Measurements from ENCODE around the gene SLC13A4.

The SLC13A4 gene

GRCh38 chr7:135731131-135731530, 3.1 kb upstream of the SLC13A4 start:
- Histone ChIP-seq H3K27me3 (ENCODE audit: insufficient read depth, low read length) (no peaks in the 10 kb centered on the region), H3K9me3 (ENCODE audit: insufficient read depth, low read depth, low read length) (no peaks in the 10 kb centered on the region), H3K27ac (ENCODE audit: low read length) (no peak overlapping the region), H3K9ac (ENCODE audit: low read depth, low read length) (no peak overlapping the region), H3K4me1 (ENCODE audit: insufficient read depth, low read length) (peaks cover 5% of the 10 kb centered on the region; the same call in 1 of the 2 replicates), H3K36me3 (ENCODE audit: insufficient read depth, low read depth, low read length) (no peaks in the 10 kb centered on the region), H3K4me3 (ENCODE audit: low read length) (no peak overlapping the region)

GRCh38 chr7:135729230-135729629, 1.2 kb upstream of the SLC13A4 start:
- Histone ChIP-seq H3K27ac (ENCODE audit: low read length) (no peak overlapping the region), H3K36me3 (ENCODE audit: insufficient read depth, low read depth, low read length) (no peaks in the 10 kb centered on the region), H3K9me3 (ENCODE audit: insufficient read depth, low read depth, low read length) (no peaks in the 10 kb centered on the region), H3K9ac (ENCODE audit: low read depth, low read length) (no peak overlapping the region), H3K27me3 (ENCODE audit: insufficient read depth, low read length) (no peaks in the 10 kb centered on the region), H3K4me1 (ENCODE audit: insufficient read depth, low read length) (peaks cover 5% of the 10 kb centered on the region; the same call in 1 of the 2 replicates), H3K4me3 (ENCODE audit: low read length) (no peak overlapping the region)

DNA sequence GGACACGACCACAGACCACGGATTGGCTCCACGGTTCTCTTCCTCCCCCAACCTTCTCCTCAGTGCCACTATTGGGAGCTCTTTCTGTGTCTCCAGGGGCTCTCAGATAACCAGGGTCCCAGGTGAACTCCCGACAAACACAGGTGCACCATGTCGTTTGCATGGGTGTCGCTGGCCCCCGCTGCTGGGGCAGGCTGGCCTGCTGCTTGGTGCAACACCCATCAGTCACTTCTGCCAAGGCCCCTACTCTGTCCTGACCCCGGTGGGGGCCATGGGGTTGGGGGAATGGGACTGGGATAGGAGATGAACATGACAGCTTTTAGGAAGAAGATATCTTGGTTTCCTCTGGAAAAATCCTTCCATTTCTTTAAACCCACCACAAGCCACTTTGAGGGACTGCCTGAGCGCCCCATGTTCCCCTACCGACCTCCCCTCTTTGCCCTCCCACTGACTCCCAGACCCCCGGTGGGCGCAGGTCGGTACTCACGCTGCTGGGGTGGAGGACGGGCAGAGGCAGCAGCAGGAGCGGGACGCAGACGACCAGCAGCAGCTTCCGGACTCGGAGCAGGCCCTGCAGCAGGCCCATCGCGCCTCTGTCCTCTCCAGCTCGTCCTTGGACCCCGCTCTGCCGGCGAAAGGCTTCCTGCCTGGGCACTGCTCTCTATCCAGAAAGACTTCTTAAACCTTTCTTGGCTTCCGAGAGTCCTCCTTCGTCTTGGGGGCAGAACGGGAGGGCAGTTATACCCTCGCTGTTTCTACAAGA, 894 bp downstream of the SLC13A4 start:
- H3K36me3 ChIP-seq (ENCODE audit: insufficient read depth, low read depth, low read length): no peaks in the 10 kb centered on the region
- H3K27me3 ChIP-seq (ENCODE audit: insufficient read depth, low read length): no peaks in the 10 kb centered on the region
- no peak overlapping the region for H3K27ac ChIP-seq (ENCODE audit: low read length)
- no peaks in the 10 kb centered on the region for H3K9me3 ChIP-seq (ENCODE audit: insufficient read depth, low read depth, low read length)
- H3K4me3 ChIP-seq (ENCODE audit: low read length): no peak overlapping the region
- peaks cover 5% of the 10 kb centered on the region; the same call in 1 of the 2 replicates for H3K4me1 ChIP-seq (ENCODE audit: insufficient read depth, low read length)
- no peak overlapping the region for H3K9ac ChIP-seq (ENCODE audit: low read depth, low read length)

- no peaks in the 10 kb centered on the region for H3K27me3 ChIP-seq (ENCODE audit: insufficient read depth, low read length)
- no peaks in the 10 kb centered on the region for H3K9me3 ChIP-seq (ENCODE audit: insufficient read depth, low read depth, low read length)
- H3K36me3 ChIP-seq (ENCODE audit: insufficient read depth, low read depth, low read length): no peaks in the 10 kb centered on the region
- H3K9ac ChIP-seq (ENCODE audit: low read depth, low read length): no peak overlapping the region
- H3K4me1 ChIP-seq (ENCODE audit: insufficient read depth, low read length): peaks cover 5% of the 10 kb centered on the region; the same call in 1 of the 2 replicates
- no peak overlapping the region for H3K27ac ChIP-seq (ENCODE audit: low read length)
- no peak overlapping the region for H3K4me3 ChIP-seq (ENCODE audit: low read length)
These were observed 1.7 kb downstream of the SLC13A4 start for GRCh38 chr7:135726276-135726788.

DNA sequence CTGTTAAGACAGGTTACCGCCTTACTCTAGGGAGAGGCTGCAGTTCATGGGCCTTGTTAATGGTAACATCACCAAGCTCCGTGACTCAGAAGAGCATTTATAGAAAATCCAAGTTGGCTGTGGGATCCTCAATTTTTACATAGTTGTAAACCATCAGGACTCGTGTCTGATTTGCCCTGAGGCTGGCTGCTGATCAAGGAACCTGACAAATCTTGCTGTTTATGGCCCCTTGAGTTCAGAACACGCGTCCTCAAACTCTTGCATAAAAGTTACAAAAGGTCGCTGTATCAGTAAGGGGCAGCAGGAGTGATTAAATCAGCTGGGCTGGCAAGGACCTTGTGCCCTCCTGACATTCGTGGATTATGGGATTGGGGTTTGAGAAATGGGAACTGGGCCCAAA, 4.6 kb downstream of the SLC13A4 start:
- Histone ChIP-seq H3K9me3 (ENCODE audit: insufficient read depth, low read depth, low read length) (no peaks in the 10 kb centered on the region), H3K27me3 (ENCODE audit: insufficient read depth, low read length) (no peaks in the 10 kb centered on the region), H3K4me1 (ENCODE audit: insufficient read depth, low read length) (peaks cover 2% of the 10 kb centered on the region; the same call in 1 of the 2 replicates), H3K36me3 (ENCODE audit: insufficient read depth, low read depth, low read length) (no peaks in the 10 kb centered on the region), H3K9ac (ENCODE audit: low read depth, low read length) (no peak overlapping the region), H3K27ac (ENCODE audit: low read length) (no peak overlapping the region), H3K4me3 (ENCODE audit: low read length) (no peak overlapping the region)

DNA sequence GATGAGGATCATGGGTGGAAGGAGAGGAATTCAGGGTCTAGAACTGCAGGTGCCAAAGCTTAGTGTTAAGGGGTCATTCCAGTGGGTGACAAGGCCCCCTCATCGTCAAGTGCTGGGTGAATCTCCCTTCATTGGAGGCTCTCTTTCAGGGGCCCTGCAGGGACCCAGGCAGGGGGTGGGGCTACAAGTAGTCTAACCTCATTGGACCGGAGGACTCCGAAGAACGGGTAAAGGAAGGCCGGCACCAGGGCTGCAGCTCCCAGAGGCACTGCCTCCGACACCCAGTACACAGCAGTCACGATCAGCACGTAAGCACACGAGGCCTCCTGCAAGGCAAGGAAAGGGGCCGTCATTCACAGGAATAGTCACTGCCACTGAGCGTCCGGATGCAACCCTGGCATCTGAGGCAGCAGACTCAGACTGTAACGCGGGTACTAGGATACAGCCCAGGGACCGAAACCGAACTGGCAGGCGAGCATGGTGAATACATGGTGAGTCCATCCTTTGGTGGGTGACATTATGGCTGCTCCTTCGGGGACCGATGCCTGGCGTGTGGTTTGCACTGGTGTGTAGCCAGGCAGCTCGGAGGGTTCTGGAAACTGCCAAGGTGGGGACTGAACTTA, 6.7 kb downstream of the SLC13A4 start:
- H3K4me1 ChIP-seq (ENCODE audit: insufficient read depth, low read length): no peaks in the 10 kb centered on the region
- H3K9me3 ChIP-seq (ENCODE audit: insufficient read depth, low read depth, low read length): no peaks in the 10 kb centered on the region
- no peak overlapping the region for H3K27ac ChIP-seq (ENCODE audit: low read length)
- no peaks in the 10 kb centered on the region for H3K27me3 ChIP-seq (ENCODE audit: insufficient read depth, low read length)
- H3K36me3 ChIP-seq (ENCODE audit: insufficient read depth, low read depth, low read length): no peaks in the 10 kb centered on the region
- no peak overlapping the region for H3K9ac ChIP-seq (ENCODE audit: low read depth, low read length)
- H3K4me3 ChIP-seq (ENCODE audit: low read length): no peak overlapping the region

GRCh38 chr7:135719688-135720087, 8.3 kb downstream of the SLC13A4 start:
- H3K9ac ChIP-seq (ENCODE audit: low read depth, low read length): no peak overlapping the region
- H3K9me3 ChIP-seq (ENCODE audit: insufficient read depth, low read depth, low read length): no peaks in the 10 kb centered on the region
- no peaks in the 10 kb centered on the region for H3K27me3 ChIP-seq (ENCODE audit: insufficient read depth, low read length)
- H3K27ac ChIP-seq (ENCODE audit: low read length): no peak overlapping the region
- H3K4me3 ChIP-seq (ENCODE audit: low read length): no peak overlapping the region
- H3K4me1 ChIP-seq (ENCODE audit: insufficient read depth, low read length): no peaks in the 10 kb centered on the region
- H3K36me3 ChIP-seq (ENCODE audit: insufficient read depth, low read depth, low read length): no peaks in the 10 kb centered on the region

DNA sequence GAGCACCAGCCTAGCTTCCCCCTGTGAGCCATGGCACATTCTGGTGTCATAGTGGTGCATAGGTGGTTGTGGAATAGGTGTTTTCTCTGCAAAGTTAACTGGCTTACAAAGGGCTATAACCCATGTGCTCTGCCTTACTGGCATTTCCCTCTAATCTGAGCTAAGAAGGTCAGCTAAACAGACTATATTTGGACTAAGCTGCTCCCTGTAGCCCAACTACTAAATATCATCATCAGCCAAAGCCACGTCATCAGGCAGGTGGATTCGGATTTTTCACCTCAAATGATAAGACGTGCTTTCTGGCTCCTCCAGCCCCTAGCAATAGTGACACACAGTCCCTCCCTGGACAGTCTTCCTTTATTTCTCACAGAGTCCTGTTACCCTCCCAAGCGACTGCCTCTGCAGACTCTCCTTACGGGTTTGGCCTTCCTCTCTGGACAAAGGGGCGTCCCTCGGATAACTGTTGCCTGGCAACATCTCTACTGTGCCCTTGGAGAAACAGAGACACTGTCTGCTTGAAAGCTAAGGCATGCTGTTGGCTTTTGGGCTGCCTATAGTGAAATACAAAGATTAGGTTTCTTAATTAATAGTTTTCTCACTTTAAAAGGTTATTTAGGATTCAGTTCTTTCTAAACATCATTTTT, 9.1 kb downstream of the SLC13A4 start:
- no peak overlapping the region for H3K27ac ChIP-seq (ENCODE audit: low read length)
- no peaks in the 10 kb centered on the region for H3K27me3 ChIP-seq (ENCODE audit: insufficient read depth, low read length)
- H3K4me1 ChIP-seq (ENCODE audit: insufficient read depth, low read length): peaks cover 5% of the 10 kb centered on the region; the same call in 1 of the 2 replicates
- H3K36me3 ChIP-seq (ENCODE audit: insufficient read depth, low read depth, low read length): no peaks in the 10 kb centered on the region
- no peak overlapping the region for H3K4me3 ChIP-seq (ENCODE audit: low read length)
- H3K9ac ChIP-seq (ENCODE audit: low read depth, low read length): no peak overlapping the region
- H3K9me3 ChIP-seq (ENCODE audit: insufficient read depth, low read depth, low read length): no peaks in the 10 kb centered on the region

- H3K4me3 ChIP-seq (ENCODE audit: low read length): no peak overlapping the region
- no peaks in the 10 kb centered on the region for H3K27me3 ChIP-seq (ENCODE audit: insufficient read depth, low read length)
- H3K9me3 ChIP-seq (ENCODE audit: insufficient read depth, low read depth, low read length): no peaks in the 10 kb centered on the region
- H3K4me1 ChIP-seq (ENCODE audit: insufficient read depth, low read length): peaks cover 5% of the 10 kb centered on the region; the same call in 1 of the 2 replicates
- H3K36me3 ChIP-seq (ENCODE audit: insufficient read depth, low read depth, low read length): no peaks in the 10 kb centered on the region
- no peak overlapping the region for H3K27ac ChIP-seq (ENCODE audit: low read length)
- no peak overlapping the region for H3K9ac ChIP-seq (ENCODE audit: low read depth, low read length)
These were observed 9.8 kb downstream of the SLC13A4 start for GRCh38 chr7:135718219-135718618.

- Histone ChIP-seq H3K27ac (ENCODE audit: low read length) (no peak overlapping the region), H3K9me3 (ENCODE audit: insufficient read depth, low read depth, low read length) (no peaks in the 10 kb centered on the region), H3K27me3 (ENCODE audit: insufficient read depth, low read length) (no peaks in the 10 kb centered on the region), H3K36me3 (ENCODE audit: insufficient read depth, low read depth, low read length) (no peaks in the 10 kb centered on the region), H3K4me3 (ENCODE audit: low read length) (no peak overlapping the region), H3K4me1 (ENCODE audit: insufficient read depth, low read length) (peaks cover 8% of the 10 kb centered on the region; the same call in 1 of the 2 replicates), H3K9ac (ENCODE audit: low read depth, low read length) (no peak overlapping the region)
These were observed 10.3 kb downstream of the SLC13A4 start for GRCh38 chr7:135717693-135718092.

DNA sequence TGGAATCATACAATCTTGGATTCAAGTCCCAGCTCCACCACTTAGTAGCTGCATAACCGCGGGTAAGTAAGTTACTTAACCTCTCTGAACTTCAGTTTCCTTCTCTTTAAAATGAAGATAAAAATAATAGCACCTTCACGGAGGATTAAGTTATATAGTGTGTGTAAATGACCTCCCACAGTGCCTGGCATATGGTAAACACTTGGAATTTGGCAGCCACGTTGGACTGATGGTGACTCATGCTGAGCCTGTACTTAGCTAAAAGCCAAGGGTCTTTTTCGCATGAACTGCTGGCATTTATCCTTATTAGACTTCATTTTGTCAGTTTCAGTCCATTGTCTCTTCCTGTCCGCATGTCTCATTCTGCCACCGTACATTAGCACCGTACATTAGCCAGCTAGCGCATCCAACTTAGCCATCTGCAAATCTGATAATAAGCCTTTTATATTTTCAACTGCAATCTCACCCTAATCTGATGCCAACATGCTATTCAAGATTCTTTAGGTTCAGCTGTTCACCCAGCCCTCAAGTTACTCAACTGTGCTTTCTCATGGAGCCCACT, 11.2 kb downstream of the SLC13A4 start:
- Histone ChIP-seq H3K9me3 (ENCODE audit: insufficient read depth, low read depth, low read length) (no peaks in the 10 kb centered on the region), H3K36me3 (ENCODE audit: insufficient read depth, low read depth, low read length) (no peaks in the 10 kb centered on the region), H3K27ac (ENCODE audit: low read length) (no peak overlapping the region), H3K4me1 (ENCODE audit: insufficient read depth, low read length) (peaks cover 8% of the 10 kb centered on the region; the same call in 1 of the 2 replicates), H3K9ac (ENCODE audit: low read depth, low read length) (no peak overlapping the region), H3K4me3 (ENCODE audit: low read length) (no peak overlapping the region), H3K27me3 (ENCODE audit: insufficient read depth, low read length) (no peaks in the 10 kb centered on the region)

Measured in iPS-20b (cell line).